Brain microvascular endothelial cell (primary cell): ENCODE data around the gene GSDME.

ENCODE experiments used
- DNase-seq: peaks from one replicate; pipeline ENCODE4 v3.0.0-alpha.2; 2020
- H3K27ac ChIP-seq: fragments of 250-450 bp; sonication (Bioruptor Pico); 2 replicates; pipeline ENCODE4 v1.5.1; 2020; ENCODE audit warnings: mild to moderate bottlenecking, moderate library complexity
- H3K27me3 ChIP-seq: fragments of 250-450 bp; sonication (Bioruptor Pico); replicated peaks from 2 replicates; pipeline ENCODE4 v1.5.1; 2020; ENCODE audit warnings: mild to moderate bottlenecking
- H3K36me3 ChIP-seq: fragments of 250-450 bp; sonication (Bioruptor Pico); replicated peaks from 2 replicates; pipeline ENCODE4 v1.5.1; 2020; ENCODE audit warnings: mild to moderate bottlenecking
- H3K4me3 ChIP-seq: 2 replicates; pipeline ENCODE4 v1.5.1; 2011; ENCODE audit warnings: low read depth, mild to moderate bottlenecking, control low read depth, low read length, moderate library complexity
- in situ Hi-C: cut with HindIII; loops from 2 replicates; pipeline ENCODE4 v1.10.0; 2017; ENCODE audit warnings: low sequenced_read_pairs, low pct_ligation_motif_present
- TF ChIP-seq, protein P1 (sequence below): IDR thresholded peaks from 2 replicates; pipeline ENCODE4 v1.5.1; 2011; ENCODE audit warnings: low read depth, mild to moderate bottlenecking, moderate library complexity, low read length, control low read depth, inconsistent platforms; ENCODE audit errors: missing control alignments

Gene GSDME

GRCh38 chr7:24743471-24743870, 13.8 kb downstream of the GSDME start:
- DNase-seq, result no peak
- in situ Hi-C loops, result no loop called here
- no peak overlapping the region for H3K4me3 ChIP-seq
- no peaks in the 10 kb centered on the region for H3K36me3 ChIP-seq
- TF ChIP-seq, protein P1, sequence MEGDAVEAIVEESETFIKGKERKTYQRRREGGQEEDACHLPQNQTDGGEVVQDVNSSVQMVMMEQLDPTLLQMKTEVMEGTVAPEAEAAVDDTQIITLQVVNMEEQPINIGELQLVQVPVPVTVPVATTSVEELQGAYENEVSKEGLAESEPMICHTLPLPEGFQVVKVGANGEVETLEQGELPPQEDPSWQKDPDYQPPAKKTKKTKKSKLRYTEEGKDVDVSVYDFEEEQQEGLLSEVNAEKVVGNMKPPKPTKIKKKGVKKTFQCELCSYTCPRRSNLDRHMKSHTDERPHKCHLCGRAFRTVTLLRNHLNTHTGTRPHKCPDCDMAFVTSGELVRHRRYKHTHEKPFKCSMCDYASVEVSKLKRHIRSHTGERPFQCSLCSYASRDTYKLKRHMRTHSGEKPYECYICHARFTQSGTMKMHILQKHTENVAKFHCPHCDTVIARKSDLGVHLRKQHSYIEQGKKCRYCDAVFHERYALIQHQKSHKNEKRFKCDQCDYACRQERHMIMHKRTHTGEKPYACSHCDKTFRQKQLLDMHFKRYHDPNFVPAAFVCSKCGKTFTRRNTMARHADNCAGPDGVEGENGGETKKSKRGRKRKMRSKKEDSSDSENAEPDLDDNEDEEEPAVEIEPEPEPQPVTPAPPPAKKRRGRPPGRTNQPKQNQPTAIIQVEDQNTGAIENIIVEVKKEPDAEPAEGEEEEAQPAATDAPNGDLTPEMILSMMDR, result no peak
- H3K27ac ChIP-seq, result no peak overlapping the region
- no peaks in the 10 kb centered on the region for H3K27me3 ChIP-seq

DNA sequence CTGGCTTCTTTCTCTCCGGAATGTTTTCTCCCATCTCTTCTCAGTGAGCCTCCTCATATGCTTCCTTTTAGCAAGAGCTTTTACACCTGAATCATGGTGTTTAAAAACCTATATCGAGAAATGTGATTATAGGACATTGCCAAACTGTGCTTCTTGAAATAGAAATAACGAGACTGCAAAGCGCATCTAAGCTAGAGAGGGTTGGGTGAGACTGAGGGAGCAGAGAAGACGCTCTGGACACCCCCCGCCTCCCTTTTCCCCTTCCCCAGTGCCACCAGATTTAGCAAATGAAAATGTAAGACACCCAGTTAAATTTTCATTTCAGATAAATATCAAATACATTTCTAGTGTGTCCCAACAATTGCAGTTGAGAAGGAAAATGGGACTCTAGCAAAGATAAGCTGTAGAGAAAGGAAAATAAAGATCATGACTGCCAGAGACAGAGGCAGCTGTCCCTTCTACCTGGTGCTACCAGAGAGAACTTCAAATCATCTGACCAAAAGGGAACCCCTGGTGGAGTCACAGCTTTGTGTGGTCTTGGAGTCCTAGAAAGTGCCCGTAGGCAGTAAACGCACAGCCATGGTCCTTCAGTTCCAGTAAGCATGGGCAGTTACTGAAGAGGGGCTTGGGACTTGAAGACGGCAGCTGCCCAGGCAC, 14.6 kb downstream of the GSDME start:
- in situ Hi-C loops, result no loop called here
- H3K27ac ChIP-seq, result peak overlapping the region; percentile 19
- TF ChIP-seq, protein P1, result no peak

DNA sequence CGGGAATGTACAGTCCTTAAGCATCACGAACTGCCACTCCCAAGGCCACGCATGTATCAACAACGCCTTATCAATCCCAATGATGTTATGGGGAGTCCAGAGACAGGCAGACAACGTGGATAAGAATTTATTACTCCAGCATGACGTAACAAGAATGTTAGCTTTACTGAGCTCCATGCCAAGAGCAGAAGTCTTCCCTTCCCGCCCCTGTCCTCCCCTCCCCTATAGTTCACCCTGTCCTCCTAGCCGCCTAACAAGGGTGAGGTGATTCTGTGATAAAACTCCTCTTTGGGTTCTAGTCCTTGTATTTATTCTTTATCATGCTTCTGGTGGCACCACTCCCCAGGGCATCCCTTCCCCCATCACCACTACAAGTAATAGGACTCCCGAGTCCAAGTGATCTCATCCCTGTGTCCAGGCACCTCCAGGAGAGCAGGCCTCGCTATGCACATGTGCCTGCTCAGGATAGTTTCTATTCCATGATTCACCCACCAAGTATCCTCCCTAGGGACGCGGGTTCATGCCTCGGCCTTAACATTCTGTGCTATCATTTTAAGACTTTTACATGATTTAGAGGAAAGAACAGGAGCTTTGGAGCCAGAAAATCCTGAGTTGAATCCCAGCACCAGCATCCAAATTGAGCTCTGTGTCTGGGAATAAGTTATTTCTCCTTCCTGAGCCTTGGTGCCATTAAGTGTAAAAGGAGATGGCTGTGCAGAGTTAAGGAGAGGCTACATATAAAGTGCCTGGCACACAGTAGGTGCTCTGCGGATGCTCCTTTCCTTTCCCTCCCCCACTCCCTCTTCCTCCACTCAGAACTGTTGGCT, 15.4 kb downstream of the GSDME start:
- in situ Hi-C loops, result no loop called here
- H3K27me3 ChIP-seq, result no peaks in the 10 kb centered on the region
- no peaks in the 10 kb centered on the region for H3K36me3 ChIP-seq
- H3K27ac ChIP-seq, result peak overlapping the region; percentile 19
- no peak overlapping the region for H3K4me3 ChIP-seq
- TF ChIP-seq, protein P1, result no peak
- peak; percentile 47 for DNase-seq

More for the DNA sequence above, 14.6 kb downstream of the GSDME start:
- Histone ChIP-seq H3K36me3 (no peaks in the 10 kb centered on the region), H3K27me3 (no peaks in the 10 kb centered on the region), H3K4me3 (no peak overlapping the region)
- no peak for DNase-seq

GRCh38 chr7:24740871-24741270, 16.4 kb downstream of the GSDME start:
- Histone ChIP-seq H3K27ac (no peak overlapping the region), H3K27me3 (no peaks in the 10 kb centered on the region), H3K36me3 (no peaks in the 10 kb centered on the region), H3K4me3 (no peak overlapping the region)
- in situ Hi-C loops, result no loop called here
- DNase-seq, result no peak
- TF ChIP-seq, protein P1, result no peak

DNA sequence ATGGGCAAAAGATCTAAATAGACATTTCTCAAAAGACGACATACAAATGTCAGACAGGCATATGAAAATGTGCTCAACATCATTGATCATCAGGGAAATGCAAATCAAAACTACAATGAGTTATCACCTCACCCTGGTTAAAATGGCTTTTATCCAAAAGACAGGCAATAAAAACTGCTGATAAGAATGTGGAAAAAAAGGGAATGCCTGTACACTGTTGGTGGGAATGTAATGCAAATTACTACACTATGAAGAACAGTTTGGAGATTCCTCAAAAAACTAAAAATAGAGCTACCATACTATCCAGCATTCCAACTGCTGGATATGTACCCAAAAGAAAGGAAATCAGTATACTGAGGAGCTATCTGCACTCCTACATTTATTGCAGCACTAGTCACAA, 18.0 kb downstream of the GSDME start:
- H3K4me3 ChIP-seq, result no peak overlapping the region
- H3K36me3 ChIP-seq, result no peaks in the 10 kb centered on the region
- no peak overlapping the region for H3K27ac ChIP-seq
- in situ Hi-C loops, result no loop called here
- no peak for DNase-seq
- H3K27me3 ChIP-seq, result no peaks in the 10 kb centered on the region
- TF ChIP-seq, protein P1, result no peak
